Lung (tissue), 12 donors: ENCODE results near the gene SSH3. TPM values are rescaled to one million over a fixed set of nuclear protein-coding genes. Genes with fewer than 3 reads are reported as not detected.

Experiments
- ATAC-seq: fragments of 200-7000 bp; cut with Tn5 transposase; one replicate; pipeline ENCODE4 v1.9.1; 2020; ENCODE audit warnings: moderate number of reproducible peaks; ENCODE audit not compliant: insufficient read depth, low FRiP score
- DNase-seq, 3 donors: peaks; one replicate each; pipeline ENCODE4 v3.0.0-alpha.2; 2013 to 2017
- H3K27ac ChIP-seq, 2 donors: one replicate each; pipeline ENCODE4 v1.5.1; 2013; ENCODE audit warnings: mild to moderate bottlenecking in 2 of 2, moderate library complexity in 2 of 2, control low read depth in 1 of 2, inconsistent platforms in 1 of 2, low read depth in 1 of 2, low read length in 1 of 2
- H3K27me3 ChIP-seq, 3 donors: one replicate each; pipeline ENCODE4 v1.5.1; 2013; ENCODE audit warnings: low read length in 2 of 3; ENCODE audit not compliant: control insufficient read depth in 3 of 3, insufficient read depth in 3 of 3
- H3K36me3 ChIP-seq, 4 donors: one replicate each; pipeline ENCODE4 v1.5.1; 2013; ENCODE audit warnings: low read length in 4 of 4, mild to moderate bottlenecking in 1 of 4, moderate library complexity in 1 of 4; ENCODE audit not compliant: control insufficient read depth in 4 of 4, insufficient read depth in 4 of 4
- H3K4me1 ChIP-seq, 5 donors: one replicate each; pipeline ENCODE4 v1.5.1; 2013; ENCODE audit warnings: low read length in 5 of 5, mild to moderate bottlenecking in 2 of 5, moderate library complexity in 1 of 5; ENCODE audit not compliant: control insufficient read depth in 5 of 5, insufficient read depth in 5 of 5
- H3K4me3 ChIP-seq: one replicate; pipeline ENCODE4 v1.5.1; 2013; ENCODE audit warnings: mild to moderate bottlenecking, control low read depth, moderate library complexity
- H3K9ac ChIP-seq, 2 donors: one replicate each; pipeline ENCODE4 v1.5.1; 2013; ENCODE audit warnings: low read length in 2 of 2, control low read depth in 1 of 2; ENCODE audit not compliant: insufficient read depth in 1 of 2
- H3K9me3 ChIP-seq, 4 donors: one replicate each; pipeline ENCODE4 v1.5.1; 2013; ENCODE audit warnings: low read length in 3 of 4, mild to moderate bottlenecking in 1 of 4, moderate library complexity in 1 of 4; ENCODE audit not compliant: control insufficient read depth in 4 of 4, insufficient read depth in 3 of 4
- CTCF ChIP-seq: IDR thresholded peaks from 2 replicates; pipeline ENCODE4 v1.5.1; 2012; ENCODE audit warnings: mild to moderate bottlenecking; ENCODE audit errors: control extremely low read depth, extremely low read depth
- WGBS, 2 donors: extraction: QIAGEN DNeasy Blood & Tissue Kit; methylation state at CpG; one replicate each; pipeline ENCODE4 v1.1.7; 2013; 5-methylcytosine and 5-hydroxymethylcytosine counted together
- polyA plus RNA-seq, 2 donors: library from polyadenylated mRNA; stranded (reverse); fragments of 200-250 nt; gene quantifications; one replicate each; pipeline ENCODE4 v1.2.1, GENCODE V29; 2013
- total RNA-seq, 2 donors: library from RNA; depleted of rRNA in 1 of 2; stranded (reverse); fragments of >200 nt in 1 of 2; gene quantifications; one replicate each; pipeline ENCODE4 v1.2.1, GENCODE V29; 2014 to 2021
- donor health status: control.
- donor health status: control.
- donor health status: Bipolar disorder and iron deficiency.
- donor health status: healthy.
- donor health status: DM: yes; HTN: yes; CAD: no.

Gene SSH3
- total and polyA plus RNA-seq, 4 donors, result 19.0 to 42.7 (median 27.2) TPM

- Histone ChIP-seq H3K4me1 (peaks cover 3 to 28% (median 9%) of the 10 kb centered on the region in 5 donors), H3K4me3 (no peak overlapping the region), H3K9me3 (peaks cover 0 to 2% (median 0%) of the 10 kb centered on the region in 4 donors), H3K36me3 (peaks cover 0 to 78% (median 44%) of the 10 kb centered on the region in 4 donors), H3K9ac (no peak overlapping the region), H3K27me3 (no peaks in the 10 kb centered on the region), H3K27ac (peak overlapping the region in 1 of 2 donors; percentile 78)
- 67 to 90% methylated on average over 11 of the region's 11 CpGs for WGBS, 2 donors
- no peak for TF ChIP-seq CTCF
- DNase-seq (no peak), ATAC-seq (no peak)
Measured at GRCh38 chr11:67282876-67283371, 20.4 kb upstream of the SSH3 start.

GRCh38 chr11:67283481-67283963, 19.8 kb upstream of the SSH3 start:
- Histone ChIP-seq H3K36me3 (peaks cover 0 to 78% (median 44%) of the 10 kb centered on the region in 4 donors), H3K27ac (peak overlapping the region in 1 of 2 donors; percentile 72), H3K27me3 (no peaks in the 10 kb centered on the region), H3K4me3 (no peak overlapping the region), H3K9me3 (peaks cover 0 to 2% (median 0%) of the 10 kb centered on the region in 4 donors), H3K4me1 (peaks cover 0 to 24% (median 9%) of the 10 kb centered on the region in 5 donors), H3K9ac (no peak overlapping the region)
- WGBS, 2 donors, result 39 to 73% methylated on average over 13 of the region's 13 CpGs
- DNase-seq (no peak), ATAC-seq (no peak)
- no peak for TF ChIP-seq CTCF

GRCh38 chr11:67284811-67285540, 18.4 kb upstream of the SSH3 start:
- H3K27ac ChIP-seq, result peak overlapping the region in 1 of 2 donors; percentile 9
- H3K9me3 ChIP-seq, result peaks cover 0 to 2% (median 0%) of the 10 kb centered on the region in 4 donors
- H3K9ac ChIP-seq, result no peak overlapping the region
- TF ChIP-seq CTCF, result no peak
- H3K27me3 ChIP-seq, result no peaks in the 10 kb centered on the region
- peaks cover 0 to 20% (median 9%) of the 10 kb centered on the region in 5 donors for H3K4me1 ChIP-seq
- DNase-seq (no peak), ATAC-seq (no peak)
- peaks cover 0 to 65% (median 36%) of the 10 kb centered on the region in 4 donors for H3K36me3 ChIP-seq
- H3K4me3 ChIP-seq, result no peak overlapping the region
- 71 to 85% methylated on average over 45 of the region's 45 CpGs for WGBS, 2 donors
